Heart left ventricle (tissue), 13 donors: ENCODE measurements around the gene HOXC13.

Experiments
- CTCF ChIP-seq, 12 donors: fragments of 200-600 bp; sonication (generic) in 4 of 12; IDR thresholded peaks; one replicate each; pipeline versions ENCODE4 v1.5.0 to v1.8.0; 2018 to 2022; ENCODE audit warnings: antibody characterized with exemption in 12 of 12, mild to moderate bottlenecking in 5 of 12
- POLR2A ChIP-seq, 2 donors: fragments of 450-650 bp; IDR thresholded peaks; one replicate each; pipeline ENCODE4 v1.6.1; 2017; ENCODE audit warnings: antibody characterized with exemption in 2 of 2, mild to moderate bottlenecking in 2 of 2, moderate library complexity in 2 of 2
- donor health status: ischemic (EF 13 %, LVEDD 7.1; RV severe dilation, severe dysfunction).
- donor health status: DM: no; HTN: yes; CAD: no.
- donor health status: DM: no; HTN: no; CAD: no.
- donor health status: ischemic (EF 25% LVEDD 6.9; RV normal size, moderate dysfunction).
- donor health status: ischemic (EF 25% LVEDD 5.7; RV mildly dilated, moderate dysfunction).
- donor health status: ischemic (EF 35%, LVEDD 5.7; RV mildly dilated, moderate dysfunction).
- donor health status: nonischemic (EF 11% LVEDD 7.7; RV severe dilation, severe dysfunction).
- donor health status: DM: yes; HTN: yes; CAD: no.
- donor health status: PGD.
- donor health status: ischemic (EF 29% LVEDD 5.4; RV normal size, mild dysfunction).
- donor health status: nonischemic (EF 23%, LVEDD 6.1; RV moderate dilation, normal function).

- TF ChIP-seq CTCF (IDR thresholded peaks at IDR 0.05) (no peak), POLR2A (IDR thresholded peaks at IDR 0.05) (no peak)
These were observed 34.8 kb downstream of the HOXC13 start for GRCh38 chr12:53973236-53974042.
